Measurements from ENCODE around the gene TATDN2.

Gene TATDN2

GRCh38 chr3:10317311-10317960, 69.2 kb downstream of the TATDN2 start:
- DNase-seq (ENCODE audit: low read depth in 2 of 2) = no peak

- DNase-seq (ENCODE audit: low read depth in 2 of 2) = no peak
Measured at GRCh38 chr3:10317961-10318350, 69.7 kb downstream of the TATDN2 start.

DNA sequence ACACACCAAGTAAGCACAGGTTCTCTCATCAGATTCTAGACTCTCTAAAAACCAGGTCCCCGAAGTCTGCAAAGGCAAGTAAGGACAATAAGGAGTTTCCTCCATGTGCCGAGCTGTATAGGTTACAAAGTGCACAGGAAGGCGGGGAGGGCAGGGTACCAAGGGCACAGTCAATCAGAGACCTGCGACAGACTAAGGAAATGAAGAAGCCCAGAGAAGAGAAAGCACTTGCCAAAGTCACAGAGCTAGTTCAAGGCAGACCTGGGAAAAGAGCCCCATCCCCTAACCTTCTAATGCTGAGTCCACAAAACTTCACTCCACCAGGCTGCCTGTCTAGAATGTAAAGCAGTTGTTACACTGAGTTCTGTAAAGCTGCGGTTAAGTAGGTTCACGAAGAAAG, 71.0 kb downstream of the TATDN2 start:
- DNase-seq (ENCODE audit: low read depth in 2 of 2) = no peak

DNA sequence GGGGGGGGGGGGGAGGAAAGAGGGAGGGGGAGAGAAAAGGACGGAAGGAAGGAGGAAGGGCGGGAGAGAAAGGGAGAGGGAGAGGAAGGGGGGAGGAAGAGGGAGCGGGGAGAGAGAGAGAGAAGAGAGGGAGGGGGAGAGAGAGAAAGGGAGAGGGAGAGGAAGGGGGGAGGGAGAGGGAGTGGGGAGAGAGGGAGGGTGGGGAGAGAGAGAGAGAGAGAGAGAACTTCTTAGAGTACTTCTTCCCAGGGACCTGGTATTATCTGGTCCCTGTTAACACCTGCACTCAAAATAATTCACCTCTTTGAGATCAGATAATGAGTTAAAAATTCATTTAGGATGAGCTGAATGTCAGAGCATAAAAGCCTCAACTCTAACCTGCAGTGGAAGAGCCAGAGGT, 71.5 kb downstream of the TATDN2 start:
- no peak for DNase-seq (ENCODE audit: low read depth in 2 of 2)

DNA sequence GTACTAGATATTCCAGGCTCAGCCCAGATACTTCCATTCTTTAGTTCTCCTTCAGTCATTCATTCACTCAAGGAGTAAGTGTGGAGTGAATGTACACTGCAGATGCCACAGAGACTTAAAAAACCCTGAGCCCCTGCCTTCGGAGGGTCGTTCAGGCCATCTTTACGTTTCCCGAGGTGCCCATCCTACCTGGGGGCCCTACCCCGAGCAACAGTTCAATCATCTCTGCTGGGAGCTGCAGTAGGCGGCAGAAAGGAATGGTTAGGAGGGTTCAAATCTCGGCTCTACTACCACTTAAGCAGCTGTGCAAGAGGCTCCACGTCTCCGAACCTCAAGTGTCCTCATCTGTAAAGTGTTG, 72.0 kb downstream of the TATDN2 start:
- DNase-seq (ENCODE audit: low read depth in 2 of 2) = no peak

GRCh38 chr3:10321630-10322351, 73.5 kb downstream of the TATDN2 start:
- DNase-seq (ENCODE audit: low read depth in 2 of 2) = no peak

- DNase-seq (ENCODE audit: low read depth in 2 of 2) = no peak
Measured at GRCh38 chr3:10322352-10322710, 74.1 kb downstream of the TATDN2 start.

DNA sequence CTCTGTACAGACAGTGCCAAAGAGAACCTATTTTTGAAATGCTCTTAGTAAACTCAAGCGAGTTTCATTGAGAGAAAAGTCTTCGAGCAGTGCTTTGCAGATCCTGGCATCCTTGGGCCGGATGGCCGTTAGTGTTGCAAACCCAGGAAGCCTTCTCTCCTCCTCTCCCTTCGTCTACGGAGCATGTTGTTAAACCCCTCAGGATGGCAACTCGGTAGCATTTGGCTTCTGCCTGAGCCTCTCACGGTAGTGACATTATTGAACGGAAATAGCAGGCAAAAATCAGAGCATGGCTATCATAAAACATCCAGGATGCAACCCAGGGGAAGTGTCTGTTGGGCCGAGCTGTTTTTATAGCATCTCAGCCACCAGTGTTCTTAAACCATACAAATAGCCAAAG, 79.3 kb downstream of the TATDN2 start:
- DNase-seq (ENCODE audit: low read depth in 2 of 2) = no peak

DNA sequence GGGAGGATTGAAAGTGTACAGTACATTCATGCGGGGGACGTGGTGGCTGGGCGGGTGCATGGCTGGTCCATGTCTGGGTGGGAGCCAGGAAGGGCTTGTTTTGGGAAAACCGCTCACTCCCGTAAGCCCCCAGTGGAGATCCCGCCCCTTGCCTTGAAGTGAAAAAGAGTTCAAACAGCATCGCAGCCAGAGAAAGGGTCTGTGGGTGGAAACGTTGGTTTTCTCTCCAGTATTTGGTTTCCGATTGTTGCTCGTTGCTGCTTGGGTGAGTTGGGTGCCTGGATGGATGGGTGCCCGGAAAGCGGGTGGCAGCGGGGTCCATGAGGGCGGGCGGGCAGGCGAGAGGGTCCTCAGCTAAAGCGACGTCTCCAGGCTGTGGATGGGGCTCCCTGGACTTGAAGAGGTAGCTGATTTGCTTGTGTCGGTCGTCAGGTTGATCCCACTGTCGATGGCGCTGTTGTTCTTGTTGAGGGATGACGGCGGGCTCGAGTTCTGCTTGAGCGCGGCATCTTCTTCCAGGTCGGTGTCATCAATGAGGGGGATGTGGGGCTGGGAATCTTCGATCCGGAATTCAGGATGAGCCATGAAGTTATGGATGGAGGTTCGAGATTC, 80.3 kb downstream of the TATDN2 start:
- no peak for DNase-seq (ENCODE audit: low read depth in 2 of 2)

GRCh38 chr3:10329495-10330015, 81.3 kb downstream of the TATDN2 start:
- no peak for DNase-seq (ENCODE audit: low read depth in 2 of 2)

GRCh38 chr3:10330319-10330718, 82.1 kb downstream of the TATDN2 start:
- no peak for DNase-seq (ENCODE audit: low read depth in 2 of 2)

All from stimulated activated CD8-positive, alpha-beta memory T cell treated with anti-CD3 and anti-CD28 coated beads, Interleukin-7, amount 100 ng/mL, for 1 hour (primary cell).